ENCODE measurements around the gene R3HDM2.

DNA sequence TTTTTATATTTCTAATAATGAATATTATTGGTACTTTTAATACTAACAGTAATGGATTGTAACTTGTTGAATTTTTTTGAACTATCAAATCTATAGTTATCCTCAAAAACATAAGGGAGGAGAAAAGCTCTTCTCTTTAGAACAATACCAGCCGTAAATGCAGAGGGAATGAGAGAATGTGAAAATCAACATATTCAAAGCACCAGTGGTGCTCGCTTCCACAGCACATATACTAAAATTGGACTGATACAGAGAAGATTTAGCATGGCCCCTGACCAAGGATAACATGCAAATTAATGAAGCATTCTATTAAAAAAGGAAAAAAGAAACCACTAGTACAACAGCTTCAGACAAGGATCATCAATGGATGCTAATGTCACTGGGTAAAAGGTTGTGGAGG lies 15.8 kb downstream of the R3HDM2 start:
- TF ChIP-seq, protein P1, sequence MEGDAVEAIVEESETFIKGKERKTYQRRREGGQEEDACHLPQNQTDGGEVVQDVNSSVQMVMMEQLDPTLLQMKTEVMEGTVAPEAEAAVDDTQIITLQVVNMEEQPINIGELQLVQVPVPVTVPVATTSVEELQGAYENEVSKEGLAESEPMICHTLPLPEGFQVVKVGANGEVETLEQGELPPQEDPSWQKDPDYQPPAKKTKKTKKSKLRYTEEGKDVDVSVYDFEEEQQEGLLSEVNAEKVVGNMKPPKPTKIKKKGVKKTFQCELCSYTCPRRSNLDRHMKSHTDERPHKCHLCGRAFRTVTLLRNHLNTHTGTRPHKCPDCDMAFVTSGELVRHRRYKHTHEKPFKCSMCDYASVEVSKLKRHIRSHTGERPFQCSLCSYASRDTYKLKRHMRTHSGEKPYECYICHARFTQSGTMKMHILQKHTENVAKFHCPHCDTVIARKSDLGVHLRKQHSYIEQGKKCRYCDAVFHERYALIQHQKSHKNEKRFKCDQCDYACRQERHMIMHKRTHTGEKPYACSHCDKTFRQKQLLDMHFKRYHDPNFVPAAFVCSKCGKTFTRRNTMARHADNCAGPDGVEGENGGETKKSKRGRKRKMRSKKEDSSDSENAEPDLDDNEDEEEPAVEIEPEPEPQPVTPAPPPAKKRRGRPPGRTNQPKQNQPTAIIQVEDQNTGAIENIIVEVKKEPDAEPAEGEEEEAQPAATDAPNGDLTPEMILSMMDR (conservative IDR thresholded peaks at IDR 0.05 in 1 of 2, IDR thresholded peaks at IDR 0.05 in 1 of 2; ENCODE audit: low read depth in 1 of 2, low read length in 2 of 2) = no peak
- no peak for TF ChIP-seq EZH2 (IDR thresholded peaks at IDR 0.05; ENCODE audit: low read length, missing control alignments)

Data from fibroblast of lung (primary cell).